ENCODE results near the gene SYT14. TPM values are rescaled to one million over a fixed set of nuclear protein-coding genes. Genes with fewer than 3 reads are reported as not detected.

SYT14 gene
- total RNA-seq (2022; extraction: Qiagen RNA extraction; ENCODE audit: low read depth): 0.03 to 0.11 TPM (median 0.06 TPM) in 5 replicates

DNA sequence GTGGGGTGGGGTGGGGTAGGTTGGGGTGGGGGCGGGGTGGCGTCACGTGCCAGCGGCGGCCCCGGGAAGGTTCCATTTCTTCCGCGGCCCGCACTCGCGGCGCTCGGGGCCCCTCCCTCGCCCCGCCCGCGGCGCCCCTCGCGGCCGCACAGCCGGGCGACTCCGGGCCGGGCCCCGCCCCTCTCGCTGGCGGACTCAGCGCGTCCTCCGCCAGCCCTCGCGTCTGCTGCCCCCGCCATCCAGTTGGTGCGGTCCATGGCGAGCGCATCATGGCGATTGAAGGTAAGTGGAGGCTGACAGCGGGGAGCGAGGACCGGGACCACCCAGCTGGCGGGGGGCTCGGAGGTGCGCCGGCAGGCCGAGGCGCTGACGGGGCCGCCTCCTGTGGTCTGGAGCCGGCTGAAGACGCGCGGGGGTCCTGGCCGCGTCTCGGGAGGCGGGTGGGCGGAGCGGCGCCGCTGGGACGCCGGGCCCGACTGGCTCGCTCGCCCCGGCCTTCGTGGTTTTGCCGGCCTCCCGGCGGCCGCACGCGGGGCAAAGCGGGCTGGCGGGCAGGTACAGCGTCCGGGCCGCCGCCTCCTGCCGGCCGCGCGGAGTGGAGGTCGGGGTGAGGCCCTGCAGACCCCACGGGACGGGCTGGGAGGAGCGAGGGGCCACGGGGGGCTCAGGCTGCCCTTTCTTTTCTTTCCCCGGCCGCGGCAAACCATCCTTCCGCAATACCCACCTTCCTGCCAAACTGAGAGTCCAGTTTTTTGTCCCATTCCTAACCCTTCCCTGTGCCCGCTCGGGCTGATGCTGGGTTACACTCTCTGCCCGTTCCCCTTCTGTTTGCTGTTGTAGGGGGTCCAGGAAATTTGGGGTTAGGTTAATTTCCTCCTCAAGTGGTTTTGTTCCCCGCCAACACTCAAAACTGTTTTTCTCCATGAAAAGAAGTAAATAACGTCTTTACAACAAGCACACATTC lies at the start of gene SYT14:
Gene SYT14 (plus strand): TSS at position 222 of the 964 bp plus-strand sequence. CDS start 48 bp downstream, at position 270.

Other genes starting within 250 kb of the SYT14 start
- not detected in 5 replicates for gene HSD11B1, start 233.4 kb upstream of the SYT14 start, total RNA-seq (2022; extraction: Qiagen RNA extraction; ENCODE audit: low read depth)
- gene TRAF3IP3, start 182.2 kb upstream of the SYT14 start, total RNA-seq (2022; extraction: Qiagen RNA extraction; ENCODE audit: low read depth): not detected in 5 replicates
- 1.3 to 1.7 TPM (median 1.6 TPM) in 5 replicates for gene C1orf74, start 153.7 kb upstream of the SYT14 start, total RNA-seq (2022; extraction: Qiagen RNA extraction; ENCODE audit: low read depth)
- gene IRF6, start 132.1 kb upstream of the SYT14 start, total RNA-seq (2022; extraction: Qiagen RNA extraction; ENCODE audit: low read depth): 0.08 to 0.11 TPM (median 0.08 TPM) in 5 replicates
- gene UTP25, start 110.2 kb upstream of the SYT14 start, total RNA-seq (2022; extraction: Qiagen RNA extraction; ENCODE audit: low read depth): 10.7 to 13.1 TPM (median 11.9 TPM) in 5 replicates

Data from A549 treated with CpdA at 1 μM for 4 hours (cell line).